Stimulated activated CD4-positive, alpha-beta T cell treated with anti-CD3 and anti-CD28 coated beads, Interleukin-2, amount 100 ng/mL, for 24 hours (primary cell): ENCODE measurements around the gene S100B.
A peak's percentile ranks its signal among the peaks of the same experiment; 100 is the strongest.

Source experiments
- DNase-seq, 2 donors: peaks; one replicate each; pipeline ENCODE4 v3.0.0-alpha.2; 2020

Gene S100B

GRCh38 chr21:46626975-46627501 lies 22.2 kb upstream of the S100B start:
- no peak for DNase-seq

DNA sequence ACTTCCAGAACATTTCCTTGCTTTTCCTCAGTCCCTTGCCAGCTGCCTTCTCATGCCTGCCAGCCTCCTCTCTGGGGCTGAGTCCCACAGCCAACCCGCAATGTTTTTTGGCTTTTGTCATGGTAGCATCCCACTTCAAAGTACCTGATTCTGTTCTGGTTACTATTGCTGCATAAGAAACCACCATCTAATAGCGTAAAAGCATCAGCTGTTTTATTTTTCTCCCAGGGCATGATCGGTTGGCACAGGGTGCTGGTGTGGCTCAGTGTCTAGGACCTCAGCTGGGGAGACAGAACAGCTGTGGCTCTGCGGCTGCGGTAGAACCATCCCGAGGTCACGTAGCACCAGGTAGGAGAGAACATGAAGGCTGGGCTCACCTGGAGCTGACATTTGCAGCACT lies 21.7 kb upstream of the S100B start:
- no peak for DNase-seq

GRCh38 chr21:46625759-46626158 lies 20.9 kb upstream of the S100B start:
- no peak for DNase-seq

DNA sequence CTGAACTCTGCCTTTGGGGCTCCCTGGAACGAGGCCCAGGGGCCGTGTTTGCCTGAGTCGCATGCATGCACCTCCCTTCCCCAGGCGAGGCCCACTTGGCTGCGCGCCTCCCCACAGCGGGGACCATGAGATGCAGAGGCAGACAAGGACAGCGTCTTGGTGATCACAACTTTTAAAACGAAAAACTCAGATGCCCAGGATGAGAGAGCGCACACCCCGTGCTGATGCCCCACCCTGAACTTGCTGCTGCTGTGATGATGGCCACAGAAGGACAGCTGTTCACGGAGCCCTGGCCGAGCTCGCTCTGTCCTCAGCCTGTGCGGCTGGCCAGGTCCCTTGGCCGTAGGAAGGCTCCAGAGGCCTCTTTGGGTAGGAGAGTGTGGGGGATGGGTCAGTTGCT lies 19.2 kb upstream of the S100B start:
- no peak for DNase-seq

- peak in 1 of 2 donors; percentile 29 for DNase-seq
Observed at GRCh38 chr21:46622226-46622625, 17.3 kb upstream of the S100B start.

DNA sequence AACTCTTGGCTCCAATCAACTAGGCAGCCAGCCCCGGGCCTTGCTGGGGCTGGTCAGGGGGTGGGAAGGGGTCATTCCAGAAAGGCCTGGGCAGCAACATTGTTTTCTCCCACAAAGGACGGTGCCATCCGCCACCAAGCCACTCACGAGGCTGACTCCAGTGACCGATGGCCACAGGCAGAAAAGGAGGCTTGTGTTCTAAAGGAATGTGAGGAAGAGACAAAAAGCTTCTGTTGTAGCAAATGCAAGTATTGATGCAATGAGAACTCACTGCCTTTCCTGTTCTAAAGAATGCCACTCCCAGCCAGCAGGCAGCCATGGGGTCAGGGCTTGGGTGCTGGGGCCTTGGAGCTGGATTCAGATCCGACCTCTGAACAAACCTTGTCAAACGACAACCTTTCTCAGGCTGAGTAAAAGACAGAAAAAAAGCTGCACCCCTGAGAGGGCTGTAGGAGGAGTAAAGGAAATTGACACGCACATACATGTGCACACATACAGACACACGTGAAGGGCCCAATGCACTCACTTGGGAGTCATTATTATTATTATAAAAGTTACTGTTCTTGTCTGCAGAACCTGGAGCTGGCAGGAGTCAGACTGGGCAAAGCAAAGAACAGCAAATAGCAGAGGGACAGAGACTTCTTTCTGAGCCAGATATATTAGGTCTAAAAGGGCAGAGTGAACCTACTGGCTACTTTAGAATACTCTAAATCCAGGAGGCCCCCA lies 16.7 kb upstream of the S100B start:
- DNase-seq = no peak

DNA sequence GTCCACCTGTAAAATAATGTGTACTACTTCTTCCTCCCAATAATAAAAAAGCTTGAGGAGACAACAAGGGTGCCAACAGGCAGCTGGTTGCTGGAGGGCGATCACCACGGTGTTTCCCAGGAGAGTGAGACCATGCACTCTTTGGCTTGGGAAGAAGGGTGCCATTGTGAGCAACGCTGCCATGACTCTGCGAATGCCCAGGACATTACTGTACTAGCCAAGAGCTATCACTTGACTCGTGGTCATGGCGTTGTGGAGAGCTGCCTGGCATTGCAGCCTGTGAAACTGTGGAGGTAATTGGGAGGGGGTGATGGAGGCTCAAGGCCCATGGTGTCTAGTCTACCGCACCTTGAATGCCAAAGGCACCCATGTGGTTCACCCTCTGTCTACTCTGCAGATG lies 16.0 kb upstream of the S100B start:
- no peak for DNase-seq

DNA sequence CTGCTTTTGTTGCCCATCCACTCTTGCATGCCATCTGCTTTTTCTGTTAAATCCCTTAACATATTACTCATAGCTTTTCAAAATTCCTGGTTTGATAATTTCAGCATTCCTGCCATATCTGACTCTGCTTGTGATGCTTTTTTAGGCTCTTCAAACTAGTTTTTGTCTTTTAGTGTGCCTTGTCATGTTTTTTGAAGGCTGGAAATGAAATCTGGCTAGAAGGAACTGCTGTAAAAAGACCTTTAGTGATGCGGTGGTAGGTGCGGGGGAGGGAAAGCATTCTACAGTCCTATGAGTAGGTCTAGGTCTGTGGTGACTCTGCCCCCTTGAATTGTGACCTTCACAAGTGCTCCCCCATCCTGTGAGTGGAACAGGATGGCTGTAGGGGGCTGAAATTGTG lies 15.0 kb upstream of the S100B start:
- no peak for DNase-seq

- no peak for DNase-seq
Observed at GRCh38 chr21:46618738-46619379, 14.0 kb upstream of the S100B start.

DNA sequence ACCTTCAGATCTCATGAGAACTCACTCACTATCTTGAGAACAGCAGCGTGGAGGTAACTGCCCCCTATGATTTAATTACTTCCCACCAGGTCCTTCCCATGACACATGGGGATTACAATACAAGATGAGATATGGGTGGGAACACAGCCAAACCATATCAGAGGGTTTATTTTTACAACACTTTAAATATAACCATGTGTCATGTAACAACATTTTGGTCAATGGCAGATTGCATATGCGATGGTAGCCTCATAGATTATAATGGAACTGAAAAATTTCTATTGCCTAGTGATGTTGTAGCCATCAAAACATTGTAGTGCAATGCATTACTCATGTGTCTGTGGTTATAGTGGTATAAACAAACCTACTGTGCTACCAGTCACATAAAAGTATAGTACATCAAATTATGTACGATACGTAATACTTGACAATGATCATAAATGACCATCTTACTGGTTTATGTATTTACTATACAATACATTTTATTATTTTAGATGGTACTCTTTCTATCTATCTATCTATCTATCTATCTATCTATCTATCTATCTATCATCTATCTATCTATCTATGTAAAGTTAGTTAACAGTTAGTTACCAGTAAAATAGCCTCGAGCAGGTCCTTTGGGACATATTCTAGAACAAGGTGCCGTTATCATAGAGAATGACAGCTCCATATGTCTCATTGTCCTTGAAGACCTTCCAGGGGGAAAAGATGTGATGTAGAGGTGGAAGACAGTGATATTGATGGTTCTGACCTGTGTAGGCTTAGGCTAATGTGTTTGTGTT lies 12.6 kb upstream of the S100B start:
- DNase-seq = no peak

DNA sequence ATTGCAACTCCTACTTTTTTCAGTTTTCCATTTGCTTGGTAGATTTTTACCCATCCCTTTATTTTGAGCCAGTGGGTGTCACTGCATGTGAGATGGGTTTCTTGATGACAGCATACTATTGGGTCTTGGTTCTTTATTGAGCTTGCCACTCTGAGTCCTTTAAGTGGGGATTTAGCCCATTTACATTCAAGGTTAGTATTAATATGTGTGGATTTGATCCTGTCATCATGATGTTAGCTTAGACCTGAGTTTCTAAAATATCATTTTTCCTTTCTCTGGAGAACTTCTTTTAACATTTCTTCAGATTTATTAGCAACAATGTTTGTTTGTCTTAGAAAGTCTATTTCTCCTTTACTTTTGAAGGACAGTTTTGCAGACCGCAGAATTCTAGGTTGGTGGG lies 11.8 kb upstream of the S100B start:
- no peak for DNase-seq

- no peak for DNase-seq
Observed at GRCh38 chr21:46616050-46616449, 11.2 kb upstream of the S100B start.

- DNase-seq = no peak
Observed at GRCh38 chr21:46613391-46613790, 8.5 kb upstream of the S100B start.

DNA sequence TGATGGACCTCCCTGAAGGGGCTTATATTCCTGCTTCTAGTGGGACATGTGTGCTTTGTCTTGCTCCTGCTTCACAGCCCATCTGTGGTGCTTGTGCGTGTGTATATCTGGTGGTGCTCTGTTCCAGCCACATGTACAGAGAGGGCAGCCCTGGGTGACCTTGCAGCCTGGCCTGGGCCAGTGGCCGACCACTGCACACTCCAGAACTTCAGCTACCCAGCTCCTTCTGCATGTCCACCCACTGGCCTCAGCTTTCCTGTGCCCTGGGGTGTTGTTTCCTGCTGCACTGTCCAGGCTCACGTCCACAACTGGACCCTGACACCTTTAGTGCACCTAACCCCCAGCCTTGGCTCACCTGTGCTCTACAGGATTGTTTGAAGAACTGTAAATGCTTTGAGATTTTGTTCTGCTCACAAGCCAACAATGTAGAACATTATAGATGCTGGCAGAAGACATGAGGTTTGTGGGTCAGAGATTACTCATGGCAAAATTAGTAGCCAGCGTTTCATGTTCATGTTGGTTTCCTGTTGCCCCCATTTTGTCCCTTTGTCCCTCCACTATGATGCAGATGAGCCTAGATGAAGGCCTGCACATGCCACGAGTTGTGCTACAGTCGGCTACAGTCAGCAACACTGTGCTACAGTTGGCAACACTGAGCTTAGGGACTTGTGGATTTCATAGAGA lies 5.3 kb upstream of the S100B start:
- DNase-seq = no peak

DNA sequence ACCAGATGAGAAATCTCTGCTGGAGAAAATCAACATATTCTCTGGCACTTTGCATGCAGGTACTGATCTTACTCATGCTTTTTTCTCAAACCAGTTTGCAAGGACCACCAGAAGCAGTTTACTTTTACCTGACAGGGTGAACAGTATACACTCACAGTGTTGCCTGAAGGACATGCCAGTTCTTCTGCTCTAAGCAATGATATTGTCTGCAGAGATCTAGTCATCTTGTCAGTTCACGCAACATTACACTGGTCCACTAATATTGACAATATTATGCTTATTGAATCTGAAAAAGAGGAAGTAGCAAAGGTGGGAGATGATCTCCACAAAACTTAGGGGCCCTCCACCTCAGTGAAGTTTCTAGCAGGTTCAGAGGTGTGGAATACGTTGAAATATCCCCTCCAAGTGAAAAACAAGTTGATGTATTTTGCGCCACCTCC lies 3.8 kb upstream of the S100B start:
- DNase-seq = no peak

- no peak for DNase-seq
Observed at GRCh38 chr21:46607636-46608035, 2.8 kb upstream of the S100B start.

GRCh38 chr21:46606427-46606813 lies 1.5 kb upstream of the S100B start:
- DNase-seq = no peak

GRCh38 chr21:46605767-46606426 lies 1.0 kb upstream of the S100B start:
- DNase-seq = peak; percentile 25 to 39

DNA sequence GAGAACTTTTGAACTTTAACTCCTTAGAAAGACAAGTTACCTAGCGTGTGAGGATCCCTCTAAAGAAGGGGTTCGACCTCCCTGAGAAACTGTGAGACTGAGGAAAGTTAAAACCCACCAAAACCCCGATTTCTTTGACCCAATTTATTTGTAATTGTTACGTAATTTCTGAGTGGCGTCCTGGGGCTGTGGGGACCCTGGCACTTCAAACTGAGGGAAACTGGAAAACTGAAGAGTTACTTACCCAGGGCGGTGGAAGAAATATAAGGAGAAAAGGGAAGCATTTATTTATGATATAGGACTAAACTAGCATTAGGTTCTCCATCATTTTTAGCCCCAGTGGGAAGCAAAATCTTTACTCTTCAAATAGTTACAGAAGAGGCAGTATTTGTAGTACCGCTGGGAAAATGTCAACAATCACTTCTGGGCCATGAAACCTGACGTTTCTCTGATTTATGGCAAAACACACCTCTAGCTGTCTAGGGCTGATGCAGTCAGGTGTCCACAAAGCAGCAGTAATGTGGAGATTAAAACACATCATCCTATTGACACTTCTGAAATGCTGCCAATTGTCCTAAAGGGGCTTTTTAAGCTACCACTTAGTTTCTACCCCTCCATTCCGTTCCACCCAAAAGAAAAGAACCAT lies 430 bp downstream of the S100B start:
- DNase-seq = no peak

- DNase-seq = no peak
Observed at GRCh38 chr21:46603228-46603627, 1.7 kb downstream of the S100B start.

GRCh38 chr21:46600978-46601377 lies 3.9 kb downstream of the S100B start:
- DNase-seq = no peak

DNA sequence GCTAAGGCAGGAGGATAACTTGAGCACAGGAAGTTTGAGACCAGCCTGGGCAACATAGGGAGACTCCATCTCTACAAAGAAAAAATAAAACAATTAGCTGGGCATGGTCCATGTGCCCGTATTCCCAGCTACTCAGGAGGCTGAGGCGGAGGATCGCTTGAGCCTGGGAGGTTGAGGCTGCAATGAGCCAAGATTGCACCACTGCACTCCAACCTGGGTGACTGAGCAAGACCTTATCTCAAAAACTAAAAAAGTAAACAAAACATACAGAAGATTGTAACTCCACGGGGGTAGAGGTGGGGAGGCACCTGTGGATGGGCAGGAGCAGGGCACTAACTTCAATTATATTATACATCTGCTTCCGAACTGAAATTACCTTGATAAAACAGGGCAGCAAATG lies 4.6 kb downstream of the S100B start:
- DNase-seq = no peak
